Stimulated activated CD4-positive, alpha-beta T cell treated with anti-CD3 and anti-CD28 coated beads, TNF-alpha, amount 100 ng/mL, for 48 hours (primary cell): ENCODE data around the gene LDB1.

Experiments
- DNase-seq, 3 donors: peaks; one replicate each; pipeline ENCODE4 v3.0.0-alpha.2; 2020; ENCODE audit warnings: low read depth in 3 of 3

Gene LDB1

GRCh38 chr10:102064503-102064867, 55.7 kb downstream of the LDB1 start:
- no peak for DNase-seq

DNA sequence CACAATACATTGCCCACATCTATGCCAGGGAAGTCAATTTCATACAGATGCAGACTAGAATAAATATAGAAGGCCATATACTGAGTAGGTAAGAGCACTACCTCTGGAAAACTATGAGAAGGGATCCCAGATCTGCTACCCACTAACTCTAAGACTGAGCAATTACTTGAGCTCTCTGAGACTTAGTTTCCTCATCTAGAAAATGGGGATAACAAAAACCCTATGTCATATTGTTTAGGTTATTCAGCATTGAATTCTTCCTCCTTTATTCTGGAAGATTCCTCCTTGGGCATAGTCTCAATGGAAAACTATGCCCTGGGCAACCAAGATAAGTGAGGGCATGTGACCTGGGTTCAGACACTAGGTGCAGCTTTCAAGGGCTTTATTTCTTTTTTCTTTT, 60.2 kb downstream of the LDB1 start:
- no peak for DNase-seq
